T-helper 2 cell (primary cell): ENCODE results near the gene MYPOP.

ENCODE experiments used
- DNase-seq, 5 experiments: peaks; one replicate each; pipeline versions ENCODE4 v3.0.0 to v3.0.0-alpha.2; 2012 to 2022

MYPOP gene

GRCh38 chr19:45862564-45863334 lies 39.7 kb downstream of the MYPOP start, which contains the start of gene SYMPK:
Gene SYMPK, minus strand, starts transcription at chr19:45863147. Its CDS starts 8,652 bp downstream, at chr19:45854495.
- DNase-seq, result peak; percentile 97 to 99 (median 98)

- no peak for DNase-seq
Observed at GRCh38 chr19:45862271-45862563, 40.2 kb downstream of the MYPOP start.

- DNase-seq, result no peak
Observed at GRCh38 chr19:45860359-45861259, 41.8 kb downstream of the MYPOP start.

- no peak for DNase-seq
Observed at GRCh38 chr19:45854167-45854778, 48.1 kb downstream of the MYPOP start.

DNA sequence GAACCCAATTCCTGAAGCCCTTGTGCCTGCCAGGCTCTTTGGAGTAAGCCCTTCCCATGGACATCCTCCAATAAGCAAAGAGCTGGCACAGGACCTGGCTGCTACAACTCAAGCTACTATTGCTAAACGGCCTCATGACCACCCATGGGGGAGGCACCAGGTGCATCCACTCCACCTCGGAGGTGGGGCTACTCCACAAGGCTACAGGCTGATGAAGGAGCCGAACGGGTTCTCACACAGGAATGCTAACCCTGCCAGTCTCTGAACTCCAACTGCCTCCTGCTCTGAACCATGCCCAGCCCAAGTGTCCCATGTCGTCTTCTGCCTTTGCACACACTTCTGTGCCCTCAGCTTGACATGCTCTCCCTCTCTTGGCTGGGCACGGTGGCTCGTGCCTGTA lies 49.4 kb downstream of the MYPOP start:
- DNase-seq, result no peak

GRCh38 chr19:45852145-45852750 lies 50.2 kb downstream of the MYPOP start:
- DNase-seq, result no peak

DNA sequence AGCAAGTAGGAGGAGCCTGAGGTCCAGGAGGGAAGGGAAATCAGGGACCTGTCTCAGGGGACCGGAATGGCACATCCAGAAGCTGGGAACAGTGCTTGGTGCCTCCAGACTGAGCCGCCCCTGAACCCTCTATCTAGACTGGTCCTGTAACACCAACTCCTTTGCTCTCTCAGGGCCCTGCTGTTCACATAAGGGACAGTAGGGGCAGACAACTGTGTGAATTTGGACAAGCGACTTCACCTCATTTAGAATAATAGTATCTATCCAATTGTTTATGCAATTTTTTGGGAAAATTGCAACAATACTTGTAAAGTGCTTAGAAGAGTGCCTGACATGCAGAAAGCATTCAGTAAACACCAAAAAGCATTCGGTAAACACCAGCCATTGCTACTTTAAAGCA lies 53.5 kb downstream of the MYPOP start:
- no peak for DNase-seq

- no peak for DNase-seq
Observed at GRCh38 chr19:45847663-45848062, 54.8 kb downstream of the MYPOP start.

DNA sequence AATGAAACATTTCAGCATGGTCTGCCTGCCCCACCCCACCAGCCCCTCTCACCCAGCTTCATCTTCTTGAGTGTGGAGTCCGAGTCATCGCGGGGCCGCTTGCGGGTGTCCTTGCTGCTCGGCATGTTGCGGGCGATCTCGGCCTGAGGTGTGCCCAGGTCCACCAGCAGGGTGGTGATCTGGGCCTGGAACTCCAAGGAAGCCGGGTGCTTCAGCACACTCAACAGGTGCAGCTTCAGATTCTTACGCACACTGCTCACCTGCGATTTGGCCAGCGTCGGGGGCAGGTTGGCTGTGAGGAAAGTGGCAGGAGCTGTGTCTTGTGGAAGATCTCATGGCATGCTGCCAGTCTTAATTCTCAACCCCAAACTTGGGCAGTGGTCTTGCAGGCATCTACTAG lies 60.2 kb downstream of the MYPOP start:
- no peak for DNase-seq
